UCSD-AML1 (cell line): ENCODE results near the gene AVL9.
"Not testable (repeated sequence)": the region's sequence is repeated elsewhere in the genome, so short reads cannot be mapped to it uniquely, and the experiment has no call there.

ENCODE experiments used
- DNase-seq: peaks from one replicate; lab custom pipeline; 2025; ENCODE audit not compliant: unreplicated experiment; lab: John Stamatoyannopoulos, UW

Gene AVL9

DNA sequence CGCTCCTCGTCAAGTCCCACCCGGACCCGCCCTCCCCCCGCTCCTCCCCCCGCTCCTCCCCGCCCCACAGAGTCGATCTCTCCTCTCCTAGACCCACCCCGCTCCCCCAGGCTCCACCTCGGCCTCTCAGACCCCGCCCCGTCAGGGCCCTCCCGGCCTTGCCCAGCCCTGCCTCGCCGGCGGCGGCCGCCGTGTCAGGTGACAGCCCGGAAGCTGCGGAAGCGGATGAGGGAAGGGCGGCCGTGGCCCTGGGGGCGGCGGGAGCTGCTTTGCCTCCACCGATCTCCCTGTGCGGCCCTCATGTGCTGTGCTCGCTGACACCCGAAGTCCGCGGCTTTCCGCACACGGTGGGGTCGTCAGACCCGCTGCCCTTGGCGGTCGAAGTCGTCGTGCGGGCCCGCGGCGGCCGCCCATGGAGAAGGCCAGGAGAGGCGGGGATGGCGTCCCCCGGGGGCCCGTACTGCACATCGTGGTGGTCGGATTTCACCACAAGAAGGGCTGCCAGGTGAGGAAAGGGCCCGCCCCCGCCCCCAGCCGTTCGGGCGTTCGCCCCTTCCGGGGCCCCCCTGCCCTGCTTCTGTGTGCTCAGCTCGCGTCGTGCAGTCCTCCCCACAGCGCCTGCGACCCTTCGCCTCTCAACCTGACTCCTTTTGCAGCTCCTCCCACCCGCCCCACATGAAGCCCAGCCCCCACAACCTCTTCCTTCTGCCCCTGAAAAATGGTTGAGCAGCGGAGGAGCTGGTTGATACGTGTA is at the start of gene AVL9:
TSS of gene AVL9 (plus strand) at position 192 of the 754 bp plus-strand sequence. CDS start at position 413, 221 bp downstream.
- DNase-seq, result peak; percentile 89

DNA sequence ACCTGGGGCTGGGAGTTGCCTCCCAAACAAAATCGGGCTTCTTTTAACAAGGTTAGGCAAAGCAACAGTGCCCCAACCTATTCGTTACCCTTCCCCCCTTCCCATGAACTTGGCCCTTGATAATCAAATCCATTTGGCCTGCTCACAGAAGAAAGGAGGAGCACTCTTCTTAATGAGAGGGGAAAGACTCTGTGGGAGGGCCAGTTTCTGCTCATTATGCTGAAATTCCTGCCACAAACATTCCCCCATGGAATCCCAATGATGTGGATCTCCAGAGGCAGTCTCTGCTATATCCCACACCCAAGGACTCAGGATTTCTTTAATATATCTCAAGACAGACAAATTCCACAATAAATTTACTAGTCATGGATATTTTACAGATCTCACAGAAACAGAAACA is 48.1 kb upstream of the AVL9 start:
- DNase-seq, result no peak

DNA sequence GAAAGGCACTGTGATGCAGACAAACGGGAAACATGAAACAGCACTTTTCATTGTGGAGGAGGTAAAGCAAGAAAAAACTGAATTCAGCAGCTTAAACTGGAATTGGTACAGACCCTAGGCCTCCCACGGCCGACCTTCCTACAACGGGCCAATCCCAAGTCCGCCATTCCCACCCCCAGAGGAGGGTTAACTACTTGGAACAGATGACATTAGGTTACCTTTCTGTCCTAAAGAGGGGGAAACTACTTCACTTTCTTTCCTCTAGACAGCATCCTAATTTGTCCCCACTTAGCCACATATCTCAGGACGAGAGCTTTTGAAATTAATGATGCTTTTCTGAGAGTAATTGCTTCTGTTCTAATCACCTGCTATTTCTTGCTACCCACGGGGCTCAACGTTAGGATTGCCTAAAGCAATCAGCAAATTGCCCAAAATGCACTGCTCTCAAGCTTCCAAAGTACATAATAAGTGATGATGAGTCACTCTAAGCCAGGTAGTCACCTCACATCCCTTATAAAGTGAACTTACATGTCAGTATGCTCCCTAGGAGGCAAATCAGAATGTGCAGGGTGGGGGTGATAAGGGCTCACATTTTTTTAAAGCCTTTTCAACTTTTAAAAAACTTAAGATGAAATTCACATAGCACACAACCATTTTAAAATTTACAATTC is 41.8 kb upstream of the AVL9 start:
- DNase-seq, result no peak

GRCh38 chr7:32458025-32458424 is 37.3 kb upstream of the AVL9 start:
- no peak for DNase-seq

- DNase-seq, result no peak
Observed at GRCh38 chr7:32459788-32460187, 35.5 kb upstream of the AVL9 start.

DNA sequence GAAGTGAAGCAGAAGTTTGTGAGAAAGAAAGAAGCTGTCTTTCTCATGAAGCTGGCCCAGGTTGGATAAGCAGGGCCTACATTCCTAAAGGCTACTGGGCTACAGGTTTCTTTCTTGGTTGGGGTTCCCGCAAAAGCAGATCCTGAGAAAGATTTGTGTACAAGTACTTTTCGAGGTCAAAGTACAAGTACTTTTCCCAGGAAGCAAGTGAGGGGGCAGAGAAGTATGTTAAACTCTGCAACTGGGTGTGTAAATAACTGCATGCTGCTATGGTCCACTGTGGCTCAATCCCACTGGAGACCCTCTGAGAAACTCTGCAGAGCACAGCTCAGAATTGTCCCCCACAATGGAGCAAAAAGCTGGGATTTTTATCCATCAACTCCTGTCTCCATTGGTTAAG is 33.8 kb upstream of the AVL9 start:
- no peak for DNase-seq

DNA sequence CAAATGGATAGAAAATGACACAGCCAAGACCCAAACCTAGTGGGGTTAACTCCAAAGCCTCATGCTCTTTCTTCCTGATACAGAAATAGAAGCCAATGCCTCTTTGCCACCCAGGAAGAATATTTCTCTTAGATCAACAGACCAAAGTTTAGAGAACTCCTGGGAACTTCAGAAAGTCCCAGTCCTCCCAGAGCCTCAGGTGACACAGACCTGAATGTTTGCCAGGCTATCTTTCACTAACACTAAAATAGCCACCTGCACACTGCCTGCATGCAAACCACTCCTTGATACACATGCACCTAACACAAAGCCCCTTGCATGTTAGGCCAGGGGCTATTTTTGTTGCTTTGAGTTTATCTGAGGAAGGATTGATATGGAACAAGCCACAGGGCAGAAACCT is 32.8 kb upstream of the AVL9 start:
- no peak for DNase-seq

DNA sequence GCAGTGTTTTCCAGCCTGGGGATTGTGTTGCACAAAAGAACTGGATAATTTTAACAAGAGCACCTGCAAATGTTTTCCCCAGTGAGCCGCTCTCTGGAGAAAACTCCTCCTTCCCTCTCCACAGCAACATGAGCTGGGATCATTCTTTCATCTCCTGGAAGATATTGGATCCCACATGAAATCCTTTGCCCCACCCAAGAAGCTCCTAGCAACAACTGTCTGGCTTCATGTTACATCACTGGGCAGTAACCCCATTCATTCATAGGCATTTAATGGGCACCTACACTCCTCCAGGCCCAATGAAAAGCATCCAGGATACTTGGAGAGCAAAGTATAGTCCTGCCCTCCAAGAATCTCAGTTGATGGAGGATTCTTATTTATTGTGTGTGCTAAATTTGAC is 32.3 kb upstream of the AVL9 start:
- no peak for DNase-seq

GRCh38 chr7:32464641-32465416 is 30.5 kb upstream of the AVL9 start:
- not testable (repeated sequence) for DNase-seq

- not testable (repeated sequence) for DNase-seq
Observed at GRCh38 chr7:32470004-32470403, 25.3 kb upstream of the AVL9 start.

GRCh38 chr7:32470871-32471270 is 24.4 kb upstream of the AVL9 start:
- DNase-seq, result no peak

- no peak for DNase-seq
Observed at GRCh38 chr7:32472015-32472414, 23.3 kb upstream of the AVL9 start.

- DNase-seq, result no peak
Observed at GRCh38 chr7:32474008-32474407, 21.3 kb upstream of the AVL9 start.

- no peak for DNase-seq
Observed at GRCh38 chr7:32476816-32477648, 18.3 kb upstream of the AVL9 start.

GRCh38 chr7:32477649-32477980 is 17.7 kb upstream of the AVL9 start:
- DNase-seq, result no peak

DNA sequence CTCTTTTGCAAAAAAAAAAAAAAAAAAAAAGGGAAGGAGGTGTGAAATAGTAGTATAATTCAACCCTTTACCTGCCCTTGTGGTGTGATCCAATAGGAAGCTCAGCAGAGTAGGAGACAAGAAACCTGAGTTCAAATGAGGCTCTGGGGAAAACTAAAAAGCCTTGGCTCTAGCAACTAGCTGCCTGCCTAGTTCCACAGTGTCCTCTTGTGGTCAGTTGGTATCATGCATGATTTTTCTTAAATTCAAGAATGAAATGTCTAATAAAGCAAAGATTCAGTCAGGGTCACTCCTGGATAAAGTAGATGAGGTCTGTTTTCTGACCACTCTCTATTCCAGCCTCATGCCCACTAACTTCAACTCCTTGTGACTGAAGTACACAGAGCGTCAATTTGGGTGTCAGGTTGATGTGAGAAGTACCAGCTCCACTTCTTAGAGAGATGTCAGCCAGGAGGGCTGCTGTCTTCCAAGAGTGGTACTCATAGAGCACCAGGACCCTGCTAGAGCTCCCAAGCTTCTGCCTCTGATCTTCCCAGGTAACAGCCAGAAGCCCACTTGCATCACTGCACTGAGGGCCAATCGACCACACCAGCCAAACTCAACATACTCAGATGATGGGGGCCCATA is 15.6 kb upstream of the AVL9 start:
- DNase-seq, result no peak

DNA sequence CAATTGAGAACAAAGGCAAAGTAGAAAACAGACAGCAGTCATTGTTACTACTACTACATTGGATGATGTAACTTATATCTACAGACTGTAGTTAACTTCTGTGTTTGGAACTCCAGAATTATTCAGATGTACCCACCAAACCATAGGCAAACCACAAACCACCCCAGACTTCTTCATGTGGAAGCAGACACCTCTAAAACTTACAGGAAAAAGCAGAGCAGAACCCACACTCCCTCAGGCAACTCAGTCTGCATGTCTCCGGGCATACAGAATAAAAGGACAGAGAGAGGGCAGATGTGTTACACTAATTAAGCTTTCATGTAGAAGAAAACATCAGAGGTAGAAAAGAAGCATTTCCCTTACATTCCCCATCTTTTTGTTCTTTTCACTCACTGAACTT is 14.1 kb upstream of the AVL9 start:
- no peak for DNase-seq

GRCh38 chr7:32481921-32482320 is 13.4 kb upstream of the AVL9 start:
- DNase-seq, result no peak

GRCh38 chr7:32489788-32490126 is 5.5 kb upstream of the AVL9 start:
- no peak for DNase-seq

DNA sequence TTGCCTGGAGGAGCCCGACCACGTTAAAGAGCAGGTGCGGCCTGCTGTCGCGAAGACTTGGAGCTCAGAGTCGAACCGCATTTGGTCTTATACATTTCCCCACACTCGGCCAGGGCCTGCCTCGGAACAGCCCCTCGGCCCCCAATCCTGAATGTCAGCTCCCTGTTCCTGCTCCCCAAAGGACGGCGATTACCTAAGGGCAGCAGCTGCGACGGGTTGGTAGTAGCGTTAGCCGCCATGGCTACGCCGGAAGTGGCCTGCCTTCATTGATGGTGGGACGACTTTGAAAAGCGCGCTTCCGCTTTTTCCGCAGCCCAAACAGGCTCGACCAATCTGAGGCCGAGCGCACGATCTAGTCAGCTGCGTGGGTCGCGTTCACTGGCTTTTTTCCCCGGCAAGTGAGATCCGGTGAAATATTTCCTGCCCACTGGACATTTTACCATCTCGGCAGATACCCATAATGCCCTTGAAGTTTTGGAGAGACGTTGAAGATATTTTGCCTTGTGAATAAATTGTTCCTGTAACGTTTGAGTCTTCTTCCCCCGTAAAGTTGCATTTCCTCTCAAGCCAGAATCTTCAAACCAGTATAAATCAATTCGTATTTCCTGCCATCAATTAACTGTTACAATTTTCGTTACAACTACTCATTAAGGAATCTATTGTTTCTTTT is 5.0 kb upstream of the AVL9 start, which contains the start of gene LSM5:
TSS of gene LSM5 (minus strand) at position 254 of the 670 bp plus-strand sequence. CDS start at position 239, 15 bp downstream.
- DNase-seq, result peak; percentile 82
